Measurements from ENCODE around the gene HYAL4. TPM values are rescaled to one million over a fixed set of nuclear protein-coding genes. Genes with fewer than 3 reads are reported as not detected.

Gene HYAL4
- total RNA-seq, 2 experiments from 2014 or later, result not detected

DNA sequence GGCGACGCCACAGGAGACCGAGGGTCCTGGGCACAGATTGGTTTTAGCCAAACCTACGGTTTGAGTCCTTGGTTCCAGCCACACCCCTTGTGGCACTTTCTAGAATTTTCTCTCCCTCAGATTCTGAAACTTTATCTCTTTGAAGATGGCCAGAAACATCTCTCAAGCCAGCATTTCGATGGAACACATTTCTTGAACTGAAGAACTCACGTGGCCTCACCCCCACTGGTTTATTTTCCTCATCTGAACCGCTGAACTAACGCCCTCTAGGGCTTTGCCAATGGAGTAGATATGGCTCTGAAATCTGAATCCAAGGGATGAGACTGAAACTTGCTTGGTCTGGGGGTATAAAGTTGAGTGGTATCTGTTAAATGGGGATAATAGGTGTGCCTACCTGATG is 73.3 kb downstream of the HYAL4 start:
- ChIA-PET CTCF (no interaction called here), POLR2A (no interaction called here)
- Mint-ChIP-seq H3K27ac (no peak overlapping the region), H3K4me1 (ENCODE audit: low read depth) (no peaks in the 10 kb centered on the region), H3K36me3 (ENCODE audit: low read depth) (no peaks in the 10 kb centered on the region), H3K4me3 (no peak overlapping the region), H3K27me3 (ENCODE audit: low read depth) (no peaks in the 10 kb centered on the region), H3K9me3 (ENCODE audit: insufficient read depth) (no peaks in the 10 kb centered on the region)
- ATAC-seq (no peak), DNase-seq (no peak)

DNA sequence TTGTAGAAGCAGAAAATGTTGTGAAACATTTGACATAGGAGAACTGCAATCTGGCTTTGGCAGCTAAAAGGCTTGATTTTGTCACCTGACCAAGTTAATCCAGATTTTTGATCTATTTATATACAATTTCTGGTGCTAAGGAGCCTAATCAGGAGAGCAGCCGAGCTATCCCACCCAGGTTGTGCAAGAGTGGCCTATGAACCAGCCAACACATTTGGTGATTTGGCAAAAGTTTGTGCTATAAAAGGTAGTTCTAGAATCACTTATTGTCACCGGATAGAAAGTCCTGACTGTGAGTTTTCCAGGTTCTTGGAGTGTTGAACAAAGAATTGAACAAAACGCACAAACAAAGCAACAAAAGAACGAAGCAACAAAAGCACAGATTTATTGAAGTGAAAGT is 78.6 kb downstream of the HYAL4 start:
- CTCF ChIA-PET, result no interaction called here
- Mint-ChIP-seq H3K4me1 (ENCODE audit: low read depth) (no peaks in the 10 kb centered on the region), H3K4me3 (no peak overlapping the region), H3K27me3 (ENCODE audit: low read depth) (no peaks in the 10 kb centered on the region), H3K27ac (no peak overlapping the region), H3K36me3 (ENCODE audit: low read depth) (no peaks in the 10 kb centered on the region), H3K9me3 (ENCODE audit: insufficient read depth) (no peaks in the 10 kb centered on the region)
- ATAC-seq, result no peak
- no peak for DNase-seq
- POLR2A ChIA-PET, result no interaction called here

DNA sequence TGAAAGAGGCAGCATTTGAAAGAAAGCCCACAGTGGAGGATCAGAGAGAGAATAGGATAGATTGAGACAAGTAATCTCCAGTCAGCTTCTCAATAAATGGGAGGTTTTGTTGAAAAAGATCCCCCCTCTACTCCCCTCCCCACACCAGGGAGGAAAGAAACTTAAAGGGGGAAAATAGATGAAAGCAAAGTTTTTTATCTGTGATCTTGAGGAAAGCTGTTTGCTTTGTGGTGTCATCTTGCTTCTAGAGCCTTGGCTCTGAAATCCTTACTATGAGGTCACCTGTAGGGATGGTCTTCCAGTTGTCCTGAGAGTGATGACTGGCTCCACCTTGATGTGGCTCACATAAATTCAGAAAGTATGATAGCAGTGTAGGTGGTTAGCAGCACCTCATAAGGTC is 80.0 kb downstream of the HYAL4 start, which contains the start of gene SPAM1:
Gene SPAM1, plus strand, starts transcription at position 301 of the 400 bp plus-strand sequence. CDS start 28,330 bp downstream, outside the sequence.
- H3K27ac Mint-ChIP-seq, result no peak within 1 kb of the TSS
- no peaks in the 10 kb centered on the region for H3K27me3 Mint-ChIP-seq (ENCODE audit: low read depth)
- CTCF ChIA-PET, result no interaction called here
- H3K9me3 Mint-ChIP-seq (ENCODE audit: insufficient read depth), result no peaks in the 10 kb centered on the region
- no peaks in the 10 kb centered on the region for H3K4me1 Mint-ChIP-seq (ENCODE audit: low read depth)
- DNase-seq (no peak), ATAC-seq (no peak)
- no peaks in the 10 kb centered on the region for H3K36me3 Mint-ChIP-seq (ENCODE audit: low read depth)
- no peak within 1 kb of the TSS for H3K4me3 Mint-ChIP-seq
- POLR2A ChIA-PET, result no interaction called here

Other genes with a start within 250 kb of the HYAL4 start
- gene ASB15, start 243.3 kb upstream of the HYAL4 start, total RNA-seq, result not detected
- gene LMOD2, start 189.3 kb upstream of the HYAL4 start, total RNA-seq, result not detected
- gene WASL, start 96.2 kb upstream of the HYAL4 start, total RNA-seq, result 1 to 10 TPM; 7.5 to 7.6 TPM
- not detected for gene SPAM1, start 80.1 kb downstream of the HYAL4 start, total RNA-seq
- gene TMEM229A, start 187.9 kb downstream of the HYAL4 start, total RNA-seq, result not detected

All from activated CD8-positive, alpha-beta T cell treated with anti-CD3 and anti-CD28 coated beads, Interleukin-2, amount 10 ng/mL, durations not matched to agents 7 days and 5 days (primary cell).